HL-60 (cell line): ENCODE data around the gene BTBD6.

Source experiments
- DNase-seq, 2 experiments: peaks; one replicate each; pipeline ENCODE4 v3.0.0-alpha.2; 2010 to 2020; ENCODE audit warnings: low read depth in 1 of 2, low spot score in 1 of 2
- H3K27ac ChIP-seq: fragments of 250-450 bp; sonication (Bioruptor Pico); replicated peaks from 2 replicates; pipeline ENCODE4 v1.5.1; 2020; ENCODE audit warnings: mild to moderate bottlenecking, moderate library complexity
- H3K27me3 ChIP-seq: fragments of 250-450 bp; sonication (Bioruptor Pico); 2 replicates; pipeline ENCODE4 v1.5.1; 2021; ENCODE audit warnings: mild to moderate bottlenecking, moderate library complexity; ENCODE audit not compliant: insufficient read depth, poor library complexity, severe bottlenecking
- H3K4me3 ChIP-seq: replicated peaks from 2 replicates; pipeline ENCODE4 v1.5.1; 2011; ENCODE audit warnings: mild to moderate bottlenecking, control low read depth, low read length; ENCODE audit not compliant: insufficient read depth
- CTCF ChIP-seq: IDR thresholded peaks from one replicate; pipeline ENCODE4 v1.5.1; 2011; ENCODE audit warnings: low read length, control low read depth, inconsistent platforms; ENCODE audit not compliant: insufficient read depth
- GABPA ChIP-seq: IDR thresholded peaks from 2 replicates; pipeline ENCODE4 v1.6.1; 2012; ENCODE audit warnings: low read depth
- POLR2AphosphoS5 ChIP-seq: IDR thresholded peaks from 2 replicates; pipeline ENCODE4 v1.6.1; 2012; ENCODE audit warnings: low read depth
- REST ChIP-seq: IDR thresholded peaks from 2 replicates; pipeline ENCODE4 v1.6.1; 2012; ENCODE audit warnings: low read depth; ENCODE audit not compliant: insufficient replicate concordance
- SPI1 ChIP-seq: IDR thresholded peaks from 2 replicates; pipeline ENCODE4 v1.6.1; 2012; ENCODE audit warnings: low read depth, mild to moderate bottlenecking, borderline replicate concordance

The BTBD6 gene

GRCh38 chr14:105206873-105207272 lies 41.5 kb upstream of the BTBD6 start:
- no peak for TF ChIP-seq GABPA
- no peak for TF ChIP-seq CTCF
- TF ChIP-seq SPI1 = no peak
- TF ChIP-seq REST = no peak
- TF ChIP-seq POLR2AphosphoS5 = no peak
- H3K27ac ChIP-seq = no peak overlapping the region
- H3K4me3 ChIP-seq = no peak overlapping the region
- H3K27me3 ChIP-seq = no peaks in the 10 kb centered on the region
- DNase-seq = no peak

- Histone ChIP-seq H3K27me3 (no peaks in the 10 kb centered on the region), H3K27ac (no peak overlapping the region), H3K4me3 (no peak overlapping the region)
- no peak for DNase-seq
- TF ChIP-seq POLR2AphosphoS5 (no peak), GABPA (no peak), CTCF (no peak), REST (no peak), SPI1 (no peak)
Observed at GRCh38 chr14:105207460-105207901, 40.9 kb upstream of the BTBD6 start.

GRCh38 chr14:105207996-105208737 lies 40.2 kb upstream of the BTBD6 start:
- no peaks in the 10 kb centered on the region for H3K27me3 ChIP-seq
- TF ChIP-seq GABPA (no peak), POLR2AphosphoS5 (no peak), CTCF (no peak), SPI1 (no peak), REST (no peak)
- H3K27ac ChIP-seq = no peak overlapping the region
- DNase-seq = no peak
- H3K4me3 ChIP-seq = no peak overlapping the region
